ENCODE data around the gene NIPAL3. TPM values are rescaled to one million over a fixed set of nuclear protein-coding genes. Genes with fewer than 3 reads are reported as not detected.
"Not testable (repeated sequence)": the region's sequence is repeated elsewhere in the genome, so short reads cannot be mapped to it uniquely, and the experiment has no call there.

The NIPAL3 gene
- polyA plus RNA-seq, 4 donors: 20.1 to 23.0 (median 21.3) TPM

- no peak for DNase-seq (ENCODE audit: low read depth in 4 of 4, low spot score in 3 of 4)
Measured at GRCh38 chr1:24420547-24420946, 4.9 kb downstream of the NIPAL3 start.

DNA sequence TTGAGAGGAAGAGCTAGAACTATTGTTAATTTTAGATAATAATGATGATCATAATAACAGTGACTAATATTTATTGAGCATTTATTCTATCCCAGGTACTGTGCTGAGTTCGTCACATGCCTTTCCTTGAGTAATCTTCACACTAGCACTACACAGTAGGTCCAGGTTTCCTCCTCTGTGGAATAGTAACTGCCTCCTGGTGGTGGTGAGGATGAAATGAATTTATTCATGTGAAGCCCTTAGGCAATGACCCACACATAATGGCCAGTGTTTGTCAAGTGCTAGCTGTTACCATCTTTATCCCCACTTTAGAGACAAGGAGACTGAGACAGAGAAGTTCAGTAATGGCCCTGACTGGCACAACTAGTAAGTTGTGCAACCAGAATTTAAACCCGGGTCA is 5.9 kb downstream of the NIPAL3 start:
- no peak for DNase-seq (ENCODE audit: low read depth in 4 of 4, low spot score in 3 of 4)

GRCh38 chr1:24424207-24424606 is 8.6 kb downstream of the NIPAL3 start:
- no peak for DNase-seq (ENCODE audit: low read depth in 4 of 4, low spot score in 3 of 4)

DNA sequence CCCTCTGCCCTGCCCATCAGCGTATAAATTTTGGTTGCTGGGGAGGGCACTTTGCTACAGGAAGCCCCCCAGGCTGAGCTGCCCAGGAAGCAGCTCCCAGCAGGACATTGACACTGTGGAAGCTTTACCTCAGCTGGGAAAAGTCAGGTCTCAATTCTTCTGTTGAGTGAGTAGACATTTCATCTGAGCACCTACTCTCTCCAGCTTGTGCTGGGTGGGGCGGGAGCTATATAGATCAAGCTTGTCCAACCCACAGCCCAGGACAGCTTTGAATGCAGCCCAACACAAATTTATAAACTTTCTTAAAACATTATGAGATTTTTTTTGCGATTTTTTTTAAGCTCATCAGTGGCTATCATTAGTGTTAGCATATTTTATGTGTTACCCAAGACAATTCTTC is 9.4 kb downstream of the NIPAL3 start:
- no peak for DNase-seq (ENCODE audit: low read depth in 4 of 4, low spot score in 3 of 4)

- no peak for DNase-seq (ENCODE audit: low read depth in 4 of 4, low spot score in 3 of 4)
Measured at GRCh38 chr1:24425441-24425840, 9.8 kb downstream of the NIPAL3 start.

- DNase-seq (ENCODE audit: low read depth in 4 of 4, low spot score in 3 of 4): no peak
Measured at GRCh38 chr1:24425922-24426321, 10.3 kb downstream of the NIPAL3 start.

DNA sequence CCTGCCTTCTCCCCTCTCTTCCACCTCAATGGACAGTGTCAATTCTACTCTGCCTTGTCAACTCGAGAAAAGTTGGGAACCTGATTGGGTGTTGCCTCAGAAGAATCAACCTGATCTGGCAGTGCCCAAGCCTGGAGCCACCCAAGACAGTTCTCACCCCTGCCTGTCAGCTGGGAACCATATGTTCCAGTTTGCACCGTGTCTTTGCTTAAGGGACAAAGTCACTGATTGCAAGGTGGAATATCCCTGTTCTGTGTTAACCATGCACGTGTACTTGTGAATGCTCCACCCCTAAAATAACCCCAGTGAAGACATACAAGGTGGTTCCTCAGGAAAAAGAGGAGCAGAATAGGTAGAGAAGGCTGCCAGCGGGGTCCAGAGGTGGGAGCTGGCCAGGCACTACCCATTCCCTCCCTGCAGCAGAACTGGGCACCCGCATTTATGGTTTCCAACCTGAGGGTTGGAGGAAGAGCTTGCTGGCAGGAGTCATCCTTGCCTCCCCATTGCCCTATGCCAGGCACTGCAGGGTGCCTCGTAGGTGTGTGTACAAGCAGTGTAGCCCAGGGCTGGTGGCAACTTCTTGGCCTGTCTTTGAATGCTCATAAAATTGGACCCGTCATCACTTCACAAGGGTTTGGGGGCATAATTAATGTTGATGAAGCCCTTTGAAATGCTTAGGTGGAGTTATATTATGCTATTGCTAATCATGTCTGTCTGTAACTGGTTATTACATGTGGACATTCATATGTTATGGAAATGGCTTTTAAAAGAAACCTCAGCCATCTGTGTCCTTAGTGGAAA is 11.3 kb downstream of the NIPAL3 start:
- DNase-seq (ENCODE audit: low read depth in 4 of 4, low spot score in 3 of 4): no peak

DNA sequence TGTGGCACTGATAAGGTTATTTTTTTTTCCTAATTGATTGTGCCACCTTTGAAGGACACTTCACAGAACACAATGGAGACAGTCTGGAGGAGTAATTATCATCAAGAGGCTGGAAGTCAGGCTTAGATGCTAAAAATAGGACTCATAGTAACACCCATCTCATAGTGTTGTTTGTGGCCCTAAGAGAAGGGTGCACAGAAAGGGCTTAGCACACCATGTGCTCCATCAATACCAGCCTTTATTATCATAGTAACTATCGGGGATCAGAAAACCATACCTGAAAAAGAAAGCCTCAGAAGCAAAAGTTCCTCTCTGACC is 11.9 kb downstream of the NIPAL3 start:
- DNase-seq (ENCODE audit: low read depth in 4 of 4, low spot score in 3 of 4): no peak

DNA sequence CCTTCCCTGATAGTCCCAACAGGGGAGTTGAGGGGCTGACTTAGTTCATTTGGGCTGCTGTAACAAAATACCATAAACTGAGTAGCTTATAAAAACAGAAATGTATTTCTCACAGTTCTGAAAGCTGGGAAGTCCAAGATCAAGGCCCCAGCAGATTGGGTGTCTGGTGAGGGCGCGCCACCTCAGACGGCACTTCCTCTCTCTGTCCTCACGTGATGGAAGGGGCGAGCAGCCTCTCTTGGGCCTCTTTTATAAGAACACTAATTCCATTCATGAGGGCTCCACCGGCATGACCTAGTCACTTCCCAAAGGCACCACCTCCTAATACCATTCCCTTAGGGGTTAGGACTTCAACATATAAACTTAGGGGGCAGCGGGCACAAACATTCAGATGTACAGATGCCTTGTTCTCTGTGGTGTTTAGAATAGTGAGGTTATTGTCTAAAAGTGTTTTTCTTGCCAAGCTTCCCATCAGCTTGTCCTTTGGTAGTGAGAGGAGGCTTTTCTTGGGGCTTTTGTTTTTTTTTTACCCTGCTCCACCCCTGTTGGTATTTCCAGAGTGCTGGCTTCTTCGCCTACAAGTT is 20.3 kb downstream of the NIPAL3 start:
- no peak for DNase-seq (ENCODE audit: low read depth in 4 of 4, low spot score in 3 of 4)

GRCh38 chr1:24437631-24438396 is 22.2 kb downstream of the NIPAL3 start:
- DNase-seq (ENCODE audit: low read depth in 4 of 4, low spot score in 3 of 4): no peak

- no peak for DNase-seq (ENCODE audit: low read depth in 4 of 4, low spot score in 3 of 4)
Measured at GRCh38 chr1:24438423-24438901, 22.9 kb downstream of the NIPAL3 start.

DNA sequence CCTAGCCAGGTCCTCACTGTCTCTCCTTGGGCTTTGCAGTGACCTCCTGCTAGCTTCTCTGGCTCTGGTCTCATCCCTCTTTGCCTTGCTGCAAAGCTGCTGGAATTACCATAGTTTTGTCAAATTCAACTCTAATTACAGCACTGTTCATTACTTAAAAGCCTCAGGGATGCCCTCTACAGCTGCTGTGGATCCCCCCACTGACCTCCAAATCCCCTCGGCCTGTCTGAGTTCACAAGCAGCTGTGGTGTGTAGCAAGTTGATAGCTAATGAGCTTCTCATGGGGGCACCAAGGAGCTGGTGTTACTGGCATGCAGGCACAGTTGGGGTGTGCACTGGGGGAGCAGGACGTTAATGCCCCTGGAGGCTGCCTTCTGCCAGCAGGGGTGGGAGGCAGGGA is 24.8 kb downstream of the NIPAL3 start:
- DNase-seq (ENCODE audit: low read depth in 4 of 4, low spot score in 3 of 4): no peak

DNA sequence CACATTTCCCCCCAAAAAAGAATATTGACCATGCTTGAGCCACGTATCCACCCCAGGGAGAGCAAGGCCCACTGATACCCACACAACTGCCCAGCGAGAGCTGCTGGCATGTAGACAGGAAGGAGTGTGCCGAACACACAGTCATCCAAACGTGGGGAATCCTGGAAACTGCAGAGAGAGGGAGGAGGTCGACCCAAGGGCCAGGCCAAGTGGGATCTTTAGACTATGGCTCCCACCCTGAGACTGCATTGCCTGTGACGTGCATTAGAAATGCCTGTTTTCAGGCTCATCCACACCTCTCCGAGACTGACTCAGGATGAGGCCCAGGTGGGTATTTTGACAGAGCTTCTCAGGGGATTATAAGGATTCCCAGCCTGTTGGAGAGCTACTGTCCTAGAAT is 25.9 kb downstream of the NIPAL3 start:
- no peak for DNase-seq (ENCODE audit: low read depth in 4 of 4, low spot score in 3 of 4)

DNA sequence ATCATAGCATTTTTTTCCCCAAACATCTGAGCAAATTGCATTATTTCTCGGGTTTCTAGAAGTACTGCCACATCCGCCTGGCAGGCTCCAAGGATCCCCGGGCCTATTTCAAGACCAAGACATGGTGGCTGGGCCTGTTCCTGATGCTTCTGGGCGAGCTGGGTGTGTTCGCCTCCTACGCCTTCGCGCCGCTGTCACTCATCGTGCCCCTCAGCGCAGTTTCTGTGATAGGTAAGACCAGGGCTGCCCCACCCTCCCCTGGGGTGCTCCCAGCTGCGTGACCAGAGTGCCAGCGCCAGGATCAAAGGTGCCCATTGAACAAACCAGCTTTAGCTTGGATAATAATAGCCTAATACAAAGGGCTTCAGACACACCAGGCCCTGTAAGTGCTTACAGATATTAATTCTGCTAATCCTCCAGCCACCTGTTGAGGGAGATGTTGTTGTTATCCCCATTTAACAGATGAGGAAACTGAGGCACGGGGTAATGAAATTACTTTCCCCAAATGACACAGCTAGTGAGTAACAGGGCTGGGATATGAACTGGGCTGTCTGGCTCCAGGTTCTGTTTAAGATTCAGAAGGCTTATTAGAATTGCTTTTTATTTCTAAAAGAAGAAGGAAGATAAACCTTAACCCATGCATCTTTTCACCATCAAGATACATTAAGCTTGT is 26.5 kb downstream of the NIPAL3 start:
- DNase-seq (ENCODE audit: low read depth in 4 of 4, low spot score in 3 of 4): no peak

DNA sequence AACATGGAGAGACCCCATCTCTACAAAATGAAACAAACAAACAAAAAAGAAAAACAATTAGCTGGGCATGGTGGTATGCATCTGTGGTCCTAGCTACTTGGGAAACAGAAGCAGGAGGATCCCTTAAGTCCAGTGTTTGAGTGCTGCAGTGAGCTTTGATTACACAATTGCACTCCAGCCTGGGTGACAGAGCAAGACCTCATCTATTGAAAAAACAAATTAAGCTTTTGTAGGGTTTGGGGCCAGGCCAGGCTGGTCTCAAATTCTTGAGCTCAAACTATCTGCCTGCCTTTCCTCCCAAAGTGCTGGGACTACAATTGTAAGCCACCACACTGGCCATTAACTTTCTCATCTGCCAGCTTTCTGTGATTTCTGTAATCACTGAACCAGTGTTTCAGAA is 27.2 kb downstream of the NIPAL3 start:
- DNase-seq (ENCODE audit: low read depth in 4 of 4, low spot score in 3 of 4): no peak

- DNase-seq (ENCODE audit: low read depth in 4 of 4, low spot score in 3 of 4): no peak
Measured at GRCh38 chr1:24443241-24443656, 27.6 kb downstream of the NIPAL3 start.

- not testable (repeated sequence) for DNase-seq (ENCODE audit: low read depth in 4 of 4, low spot score in 3 of 4)
Measured at GRCh38 chr1:24446446-24446845, 30.8 kb downstream of the NIPAL3 start.

DNA sequence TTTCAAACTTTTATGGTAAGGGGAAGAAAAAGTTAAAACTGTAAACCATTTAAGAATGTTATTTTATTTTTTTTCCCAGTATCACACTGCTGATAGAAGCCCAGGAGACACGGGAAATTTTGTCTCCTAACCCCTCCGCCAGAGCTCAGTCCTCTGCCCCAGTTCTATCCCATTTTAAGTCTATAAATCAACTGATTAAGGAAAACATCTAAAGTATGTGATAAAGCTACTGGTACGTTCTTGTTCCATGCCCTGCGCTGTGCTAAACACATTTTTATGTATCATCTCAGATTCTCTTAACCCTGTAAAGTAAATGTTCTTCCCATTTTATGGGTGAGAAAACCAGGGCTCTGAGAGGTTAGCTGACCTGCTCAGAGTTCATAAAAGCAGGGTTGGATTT is 34.7 kb downstream of the NIPAL3 start:
- DNase-seq (ENCODE audit: low read depth in 4 of 4, low spot score in 3 of 4): no peak

- no peak for DNase-seq (ENCODE audit: low read depth in 4 of 4, low spot score in 3 of 4)
Measured at GRCh38 chr1:24450857-24451397, 35.3 kb downstream of the NIPAL3 start.

DNA sequence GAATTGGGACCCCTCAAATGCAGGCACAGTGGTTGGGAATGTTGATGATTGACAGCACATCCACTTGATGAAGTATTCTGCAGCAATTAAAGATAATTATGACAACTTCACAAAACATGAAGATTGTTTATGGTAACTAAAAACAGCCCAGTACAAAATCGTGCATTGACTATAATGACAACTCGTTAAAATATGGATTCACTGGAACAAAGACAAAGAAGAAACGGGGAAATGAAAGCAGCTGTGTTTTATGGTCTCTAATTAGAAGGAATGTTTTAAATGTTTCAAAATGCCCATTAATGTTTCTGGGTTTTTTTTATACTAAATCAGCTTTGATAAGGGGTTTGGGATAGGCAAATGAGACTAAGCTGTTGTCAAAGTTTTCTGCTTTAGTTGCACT is 36.1 kb downstream of the NIPAL3 start:
- no peak for DNase-seq (ENCODE audit: low read depth in 4 of 4, low spot score in 3 of 4)

DNA sequence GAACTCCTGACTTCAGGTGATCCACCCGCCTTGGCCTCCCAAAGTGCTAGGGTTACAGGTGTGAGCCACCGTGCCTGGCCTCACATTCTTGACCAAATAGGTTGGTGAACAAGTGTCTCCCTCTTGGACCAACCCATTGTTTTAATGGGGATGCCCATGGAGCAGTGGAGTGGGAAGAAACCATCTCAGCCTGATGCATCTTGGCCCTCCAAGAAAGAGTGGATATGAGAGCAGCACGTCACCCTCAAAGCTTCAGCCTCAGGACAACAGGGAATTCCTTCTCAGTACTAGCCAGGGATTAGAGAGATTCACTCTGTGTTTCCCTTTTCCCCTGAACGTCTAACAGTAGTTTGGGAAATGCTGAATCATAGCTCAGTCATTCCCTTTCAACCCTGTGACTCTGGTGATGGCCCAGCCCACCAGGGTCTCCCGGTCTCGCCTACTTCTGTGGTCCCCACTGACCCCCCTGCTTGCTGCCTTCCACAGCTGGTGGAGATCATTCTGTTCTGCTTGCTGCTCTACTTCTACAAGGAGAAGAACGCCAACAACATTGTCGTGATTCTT is 37.4 kb downstream of the NIPAL3 start:
- no peak for DNase-seq (ENCODE audit: low read depth in 4 of 4, low spot score in 3 of 4)

All from right renal pelvis (tissue), 4 donors.